Hepatocyte (in vitro differentiated cells): ENCODE measurements around the gene KCNJ9. TPM values are rescaled to one million over a fixed set of nuclear protein-coding genes. Genes with fewer than 3 reads are reported as not detected.

Source experiments
- DNase-seq: peaks from one replicate; pipeline ENCODE4 v3.0.0-alpha.2; 2016; ENCODE audit warnings: low spot score
- H2AFZ ChIP-seq: fragments of 200-600 bp; sonication (generic); 2 replicates; pipeline ENCODE4 v1.6.0; 2016; ENCODE audit warnings: antibody characterized with exemption, mild to moderate bottlenecking
- H3K27ac ChIP-seq: fragments of 200-600 bp; sonication (generic); 2 replicates; pipeline ENCODE4 v1.5.1; 2016; ENCODE audit warnings: mild to moderate bottlenecking
- H3K27me3 ChIP-seq: fragments of 200-600 bp; sonication (generic); 2 replicates; pipeline ENCODE4 v1.6.1; 2016
- H3K36me3 ChIP-seq: fragments of 200-600 bp; sonication (generic); replicated peaks from 2 replicates; pipeline ENCODE4 v1.5.1; 2016; ENCODE audit warnings: low read depth; ENCODE audit not compliant: insufficient read depth
- H3K4me1 ChIP-seq: fragments of 200-600 bp; sonication (generic); 2 replicates; pipeline ENCODE4 v1.5.1; 2016; ENCODE audit warnings: mild to moderate bottlenecking, moderate library complexity; ENCODE audit not compliant: insufficient read depth
- H3K4me2 ChIP-seq: fragments of 200-600 bp; sonication (generic); 2 replicates; pipeline ENCODE4 v1.6.0; 2016
- H3K4me3 ChIP-seq: fragments of 200-600 bp; sonication (generic); 2 replicates; pipeline ENCODE4 v1.5.1; 2016; ENCODE audit warnings: mild to moderate bottlenecking
- H3K79me2 ChIP-seq: fragments of 200-600 bp; sonication (generic); 2 replicates; pipeline ENCODE4 v1.6.0; 2017; ENCODE audit warnings: mild to moderate bottlenecking
- H3K9me2 ChIP-seq: fragments of 200-600 bp; sonication (generic); replicated peaks from 2 replicates; pipeline ENCODE4 v1.6.0; 2017; ENCODE audit warnings: mild to moderate bottlenecking; ENCODE audit not compliant: insufficient read depth
- H3K9me3 ChIP-seq: fragments of 200-600 bp; sonication (generic); 2 replicates; pipeline ENCODE4 v1.5.1; 2016; ENCODE audit warnings: low read depth, mild to moderate bottlenecking
- H4K20me1 ChIP-seq: fragments of 200-600 bp; sonication (generic); 2 replicates; pipeline ENCODE4 v1.6.0; 2016; ENCODE audit warnings: mild to moderate bottlenecking; ENCODE audit not compliant: insufficient read depth, poor library complexity, severe bottlenecking
- EZH2 ChIP-seq: fragments of 200-600 bp; sonication (generic); IDR thresholded peaks from 2 replicates; pipeline ENCODE4 v1.6.1; 2016; ENCODE audit warnings: antibody characterized with exemption, mild to moderate bottlenecking, borderline replicate concordance
- EZH2phosphoT487 ChIP-seq: fragments of 200-600 bp; sonication (generic); IDR thresholded peaks from one replicate; pipeline ENCODE4 v1.6.1; 2018; ENCODE audit warnings: antibody characterized with exemption, mild to moderate bottlenecking, low read depth, moderate library complexity; ENCODE audit not compliant: unreplicated experiment, severe bottlenecking
- WGBS: methylation state at CpG from one replicate; pipeline ENCODE4 v1.1.6; 2016; ENCODE audit warnings: low lambda C conversion rate; ENCODE audit errors: missing lambda C conversion rate; 5-methylcytosine and 5-hydroxymethylcytosine counted together
- polyA plus RNA-seq: library from polyadenylated mRNA; unstranded; fragments of >200 nt; fragmentation: Nextera tagmentation; extraction: Ambion mirVana; gene quantifications from 2 replicates; pipeline ENCODE4 v1.2.1, GENCODE V29; 2016
- total RNA-seq: library from RNA; depleted of rRNA; stranded (reverse); fragments of >200 nt; gene quantifications from 2 replicates; pipeline ENCODE4 v1.2.3, GENCODE V29; 2014
- TF ChIP-seq, protein P1 (sequence below): fragments of 200-600 bp; sonication (generic); IDR thresholded peaks from 2 replicates; pipeline ENCODE4 v1.5.1; 2016; ENCODE audit warnings: antibody characterized with exemption, mild to moderate bottlenecking; ENCODE audit not compliant: poor library complexity

KCNJ9 gene
- total and polyA plus RNA-seq, 2 experiments from 2014 or later, result not detected

- Histone ChIP-seq H3K9me2 (no peaks in the 10 kb centered on the region), H3K4me2 (peak overlapping the region; percentile 65), H3K79me2 (no peaks in the 10 kb centered on the region), H3K36me3 (no peaks in the 10 kb centered on the region), H3K4me3 (no peak overlapping the region), H3K27me3 (no peaks in the 10 kb centered on the region), H2AFZ (no peak overlapping the region), H3K4me1 (peaks cover 38% of the 10 kb centered on the region), H4K20me1 (no peaks in the 10 kb centered on the region), H3K9me3 (no peaks in the 10 kb centered on the region), H3K27ac (peak overlapping the region; percentile 9)
- no peak for DNase-seq
- WGBS, result 29% methylated on average over 1 of the region's 1 CpG
- TF ChIP-seq EZH2phosphoT487 (no peak), EZH2 (no peak)
- TF ChIP-seq, protein P1, sequence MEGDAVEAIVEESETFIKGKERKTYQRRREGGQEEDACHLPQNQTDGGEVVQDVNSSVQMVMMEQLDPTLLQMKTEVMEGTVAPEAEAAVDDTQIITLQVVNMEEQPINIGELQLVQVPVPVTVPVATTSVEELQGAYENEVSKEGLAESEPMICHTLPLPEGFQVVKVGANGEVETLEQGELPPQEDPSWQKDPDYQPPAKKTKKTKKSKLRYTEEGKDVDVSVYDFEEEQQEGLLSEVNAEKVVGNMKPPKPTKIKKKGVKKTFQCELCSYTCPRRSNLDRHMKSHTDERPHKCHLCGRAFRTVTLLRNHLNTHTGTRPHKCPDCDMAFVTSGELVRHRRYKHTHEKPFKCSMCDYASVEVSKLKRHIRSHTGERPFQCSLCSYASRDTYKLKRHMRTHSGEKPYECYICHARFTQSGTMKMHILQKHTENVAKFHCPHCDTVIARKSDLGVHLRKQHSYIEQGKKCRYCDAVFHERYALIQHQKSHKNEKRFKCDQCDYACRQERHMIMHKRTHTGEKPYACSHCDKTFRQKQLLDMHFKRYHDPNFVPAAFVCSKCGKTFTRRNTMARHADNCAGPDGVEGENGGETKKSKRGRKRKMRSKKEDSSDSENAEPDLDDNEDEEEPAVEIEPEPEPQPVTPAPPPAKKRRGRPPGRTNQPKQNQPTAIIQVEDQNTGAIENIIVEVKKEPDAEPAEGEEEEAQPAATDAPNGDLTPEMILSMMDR, result no peak
These were observed 36.0 kb downstream of the KCNJ9 start for GRCh38 chr1:160117300-160117699.

GRCh38 chr1:160117709-160118183 lies 36.4 kb downstream of the KCNJ9 start:
- Histone ChIP-seq H3K79me2 (no peaks in the 10 kb centered on the region), H3K4me2 (peak overlapping the region; percentile 65), H3K9me3 (no peaks in the 10 kb centered on the region), H3K27ac (peak overlapping the region; percentile 9), H4K20me1 (no peaks in the 10 kb centered on the region), H2AFZ (no peak overlapping the region), H3K36me3 (no peaks in the 10 kb centered on the region), H3K9me2 (no peaks in the 10 kb centered on the region), H3K4me3 (no peak overlapping the region), H3K27me3 (no peaks in the 10 kb centered on the region), H3K4me1 (peaks cover 38% of the 10 kb centered on the region)
- DNase-seq, result peak; percentile 65
- WGBS, result 31% methylated on average over 8 of the region's 8 CpGs
- TF ChIP-seq EZH2phosphoT487 (no peak), EZH2 (no peak)
- TF ChIP-seq, protein P1, result no peak

DNA sequence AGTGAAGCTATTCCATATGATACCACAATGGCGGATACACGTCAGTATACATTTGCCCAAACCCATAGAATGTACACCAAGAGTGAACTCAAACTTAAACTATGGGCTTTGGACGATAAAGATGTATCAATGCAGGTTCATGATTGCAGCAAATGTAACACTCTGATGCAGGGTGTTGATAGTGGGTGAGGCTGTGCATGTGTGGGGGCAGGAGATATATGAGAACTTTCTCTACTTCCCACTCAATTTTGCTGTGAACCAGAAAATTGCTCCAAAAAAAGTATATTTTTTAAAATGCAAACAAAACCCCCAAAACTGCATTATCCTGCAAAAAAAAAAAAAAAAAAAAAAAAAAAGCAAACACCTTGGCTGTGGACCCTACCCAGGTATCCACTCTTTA lies 37.6 kb downstream of the KCNJ9 start:
- no peak overlapping the region for H2AFZ ChIP-seq
- H3K36me3 ChIP-seq, result no peaks in the 10 kb centered on the region
- WGBS, result 97% methylated on average over 3 of the region's 3 CpGs

More for the DNA sequence above, 37.6 kb downstream of the KCNJ9 start:
- H3K4me3 ChIP-seq, result no peak overlapping the region
- H3K9me3 ChIP-seq, result no peaks in the 10 kb centered on the region
- no peak overlapping the region for H3K4me2 ChIP-seq
- H3K79me2 ChIP-seq, result no peaks in the 10 kb centered on the region
- H3K4me1 ChIP-seq, result peaks cover 35% of the 10 kb centered on the region
- DNase-seq, result no peak
- H4K20me1 ChIP-seq, result no peaks in the 10 kb centered on the region
- H3K9me2 ChIP-seq, result no peaks in the 10 kb centered on the region
- H3K27me3 ChIP-seq, result no peaks in the 10 kb centered on the region
- H3K27ac ChIP-seq, result no peak overlapping the region
- TF ChIP-seq, protein P1, result no peak
- TF ChIP-seq EZH2phosphoT487, result no peak
- TF ChIP-seq EZH2, result no peak
